Left ventricle myocardium inferior (tissue), 1 donor: Measurements from ENCODE around the gene PRCP. TPM values are rescaled to one million over a fixed set of nuclear protein-coding genes. Genes with fewer than 3 reads are reported as not detected.

Experiments
- DNase-seq: peaks from one replicate; pipeline ENCODE4 v3.0.0-alpha.2; 2020
- H3K27ac ChIP-seq: fragments of 200-600 bp; replicated peaks from 2 replicates; pipeline ENCODE4 v1.8.0; 2021
- H3K27me3 ChIP-seq: fragments of 200-600 bp; 2 replicates; pipeline ENCODE4 v1.8.0; 2021; ENCODE audit warnings: low read depth
- H3K36me3 ChIP-seq: fragments of 200-600 bp; 2 replicates; pipeline ENCODE4 v1.8.0; 2021
- H3K4me1 ChIP-seq: fragments of 200-600 bp; 2 replicates; pipeline ENCODE4 v1.8.0; 2021
- H3K4me3 ChIP-seq: fragments of 200-600 bp; 2 replicates; pipeline ENCODE4 v1.8.0; 2021; ENCODE audit warnings: mild to moderate bottlenecking, moderate library complexity
- H3K9me3 ChIP-seq: fragments of 200-600 bp; replicated peaks from 2 replicates; pipeline ENCODE4 v1.8.0; 2021
- CTCF ChIP-seq: fragments of 200-600 bp; IDR thresholded peaks from 2 replicates; pipeline ENCODE4 v1.8.0; 2021; ENCODE audit warnings: antibody characterized with exemption, mild to moderate bottlenecking, borderline replicate concordance
- intact Hi-C: fragments of 100-400 bp; cut with micrococcal nuclease; formaldehyde crosslinking; loops from one replicate; pipeline ENCODE4 v1.11.0; 2022
- total RNA-seq: library from RNA; stranded (reverse); fragmentation: NEBNext Ultra II Directional; extraction: Animal tissue kit (Norgen Biotek cat#: 25700); gene quantifications from one replicate; pipeline ENCODE4 v1.2.1, GENCODE V29; 2021
- donor health status: DM: no; HTN: yes; CAD: no; lungs with severe emphysema.

PRCP gene
- total RNA-seq, 1 donor from 2014 or later, result 40.2 TPM

- intact Hi-C loops, result loop anchor here (5.0 to 10.0 kb wide), 3 partner anchors 253 to 351 kb away; partner anchors contain the start of genes ANKRD42 and PCF11
- Histone ChIP-seq H3K36me3 (no peaks in the 10 kb centered on the region), H3K27me3 (no peaks in the 10 kb centered on the region), H3K9me3 (no peaks in the 10 kb centered on the region), H3K4me1 (peaks cover 28% of the 10 kb centered on the region), H3K4me3 (no peak overlapping the region), H3K27ac (no peak overlapping the region)
- no peak for TF ChIP-seq CTCF
- no peak for DNase-seq
Measured at GRCh38 chr11:82903843-82904586, 3.8 kb upstream of the PRCP start.

DNA sequence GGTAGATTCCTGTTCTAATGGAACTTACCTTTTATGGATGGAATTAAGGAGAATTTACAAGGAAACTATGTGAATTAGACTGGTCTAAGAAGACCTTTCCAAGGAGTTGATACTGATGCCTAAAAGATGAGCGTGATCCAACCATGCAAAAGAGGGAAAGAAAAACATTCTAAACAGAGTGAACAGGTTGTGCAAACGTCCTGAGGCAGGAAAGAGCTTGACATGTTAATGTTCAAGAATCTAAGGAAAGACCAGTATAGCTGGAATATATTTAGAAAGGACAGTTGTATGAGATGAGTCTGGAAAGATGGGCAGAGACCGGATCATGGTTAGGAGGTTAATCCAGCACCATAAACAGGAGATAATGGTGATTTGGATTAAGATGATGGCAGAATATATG, 2.6 kb upstream of the PRCP start:
- Histone ChIP-seq H3K4me3 (no peak overlapping the region), H3K36me3 (no peaks in the 10 kb centered on the region), H3K27ac (no peak overlapping the region), H3K4me1 (peaks cover 38% of the 10 kb centered on the region), H3K27me3 (no peaks in the 10 kb centered on the region), H3K9me3 (no peaks in the 10 kb centered on the region)
- TF ChIP-seq CTCF, result no peak
- intact Hi-C loops, result loop anchor here (5.0 to 10.0 kb wide), 3 partner anchors 254 to 352 kb away; partner anchors contain the start of genes ANKRD42 and PCF11
- DNase-seq, result no peak

DNA sequence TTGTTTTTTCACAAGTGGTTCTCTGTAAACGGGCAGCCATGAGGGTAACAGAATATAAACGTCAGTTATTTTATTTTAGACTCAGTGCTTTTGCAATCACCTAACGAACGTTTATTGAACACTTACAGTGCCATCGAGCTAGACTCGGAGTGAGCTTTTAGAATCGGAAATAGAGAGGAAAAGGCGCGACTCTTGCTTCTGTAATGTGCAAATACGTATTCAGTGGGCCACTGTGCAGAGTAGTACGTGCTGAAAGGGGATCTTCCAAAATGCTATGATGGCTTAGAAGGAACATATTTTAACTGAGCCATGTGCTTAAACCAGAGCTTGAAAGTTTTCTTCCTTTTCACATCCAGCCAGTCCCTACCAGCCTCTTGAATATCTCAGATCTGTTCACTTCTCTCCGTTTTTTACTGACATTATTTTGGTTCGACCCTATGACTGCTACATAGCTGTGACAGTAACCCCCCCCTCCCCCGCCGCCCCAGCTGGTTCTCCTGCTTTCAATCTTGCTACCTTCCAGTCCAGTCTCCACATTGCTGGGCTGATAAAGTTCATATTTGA, 1.8 kb upstream of the PRCP start:
- Histone ChIP-seq H3K9me3 (no peaks in the 10 kb centered on the region), H3K4me1 (peaks cover 38% of the 10 kb centered on the region), H3K27ac (no peak overlapping the region), H3K36me3 (no peaks in the 10 kb centered on the region), H3K4me3 (peak overlapping the region; percentile 82), H3K27me3 (no peaks in the 10 kb centered on the region)
- no peak for TF ChIP-seq CTCF
- DNase-seq, result no peak
- intact Hi-C loops, result loop anchor here (5.0 to 10.0 kb wide), 3 partner anchors 255 to 353 kb away; partner anchors contain the start of genes ANKRD42 and PCF11

DNA sequence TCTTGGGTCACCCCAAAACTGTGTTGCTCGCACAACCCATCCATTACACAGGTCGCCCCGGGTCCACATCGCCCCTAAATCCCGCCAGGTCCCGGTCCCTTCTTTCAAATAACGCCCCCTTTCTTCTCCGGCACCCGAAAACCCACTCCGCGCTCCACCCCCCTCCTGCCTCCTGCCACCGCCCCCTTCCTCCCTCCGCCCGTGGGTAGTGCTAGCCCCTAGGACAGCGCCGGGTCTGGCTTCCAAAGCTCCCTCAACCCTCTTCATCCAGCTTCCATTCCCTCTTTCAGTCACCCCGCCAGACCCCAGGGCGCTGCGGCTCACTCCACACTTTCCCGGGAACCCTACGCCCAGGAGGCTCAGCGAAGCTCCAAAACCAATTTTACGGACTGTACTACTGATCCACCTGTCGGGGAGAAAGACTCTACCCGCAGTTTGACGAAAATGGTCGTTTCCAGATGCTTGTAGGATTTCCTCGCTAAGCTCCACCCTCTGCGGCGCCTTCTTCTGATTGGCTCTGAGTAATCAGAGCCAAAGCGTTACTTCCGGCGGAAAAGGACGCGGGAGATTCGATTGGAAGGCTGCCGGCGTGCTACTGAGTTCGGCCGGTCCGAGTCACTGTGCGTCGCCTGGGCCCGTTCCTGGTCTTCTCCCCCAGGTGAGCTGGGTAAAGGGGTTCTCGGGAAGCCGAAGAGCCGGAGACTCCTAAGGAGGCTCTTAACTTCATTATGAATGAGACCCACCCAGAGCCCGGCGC, 1.1 kb upstream of the PRCP start, which contains the start of gene DDIAS:
DDIAS (plus strand) TSS at position 572 of the 757 bp plus-strand sequence. CDS start 13,003 bp downstream, outside the sequence.
- Histone ChIP-seq H3K4me3 (peak within 1 kb of the TSS; percentile 82), H3K27ac (peak within 1 kb of the TSS; percentile 91), H3K9me3 (no peaks in the 10 kb centered on the region), H3K27me3 (no peaks in the 10 kb centered on the region), H3K36me3 (no peaks in the 10 kb centered on the region), H3K4me1 (peaks cover 41% of the 10 kb centered on the region)
- intact Hi-C loops, result loop anchor here (5.0 to 10.0 kb wide), 3 partner anchors 256 to 353 kb away; partner anchors contain the start of genes ANKRD42 and PCF11
- peak; percentile 93 for DNase-seq
- no peak for TF ChIP-seq CTCF

DNA sequence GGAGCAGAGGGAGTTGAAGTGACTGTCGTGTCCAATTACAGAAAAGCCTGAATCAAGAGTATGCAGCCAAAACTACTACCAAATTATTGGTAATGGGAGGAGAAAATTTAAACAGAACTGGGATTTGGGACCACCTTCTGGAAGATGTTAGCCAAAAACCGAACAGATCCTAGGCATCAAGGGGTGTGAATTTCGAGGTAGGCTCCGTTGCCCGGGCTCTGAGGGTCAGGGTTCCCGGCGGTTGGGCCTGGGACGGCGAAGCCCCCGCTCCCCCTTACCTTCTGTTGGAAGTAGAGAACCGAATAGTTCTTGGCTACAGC, 313 bp downstream of the PRCP start:
- peak overlapping the region; percentile 82 for H3K4me3 ChIP-seq
- no peaks in the 10 kb centered on the region for H3K27me3 ChIP-seq
- DNase-seq, result no peak
- peaks cover 54% of the 10 kb centered on the region for H3K4me1 ChIP-seq
- intact Hi-C loops, result loop anchor here (5.0 to 10.0 kb wide), 3 partner anchors 257 to 355 kb away; partner anchors contain the start of genes ANKRD42 and PCF11
- no peaks in the 10 kb centered on the region for H3K36me3 ChIP-seq
- peak overlapping the region; percentile 91 for H3K27ac ChIP-seq
- no peaks in the 10 kb centered on the region for H3K9me3 ChIP-seq
- no peak for TF ChIP-seq CTCF
